Measurements from ENCODE around the gene ZSCAN31.

- TF ChIP-seq POLR2AphosphoS5 (IDR thresholded peaks at IDR 0.05), result no peak
- no peak for TF ChIP-seq CTCF (IDR thresholded peaks at IDR 0.05)
- no peak for TF ChIP-seq EP300 (IDR thresholded peaks at IDR 0.05)
Measured at GRCh38 chr6:28291573-28291972, 44.4 kb downstream of the ZSCAN31 start.
